Stimulated activated CD8-positive, alpha-beta memory T cell treated with anti-CD3 and anti-CD28 coated beads, Interleukin-15, amount 100 ng/mL, for 48 hours (primary cell): ENCODE measurements around the gene C1QTNF2.

Experiments
- DNase-seq, 2 donors: peaks; one replicate each; pipeline ENCODE4 v3.0.0-alpha.2; 2020; ENCODE audit warnings: low read depth in 2 of 2

C1QTNF2 gene

GRCh38 chr5:160369990-160370712 is at the start of gene C1QTNF2:
Gene C1QTNF2, minus strand, starts transcription at chr5:160370626. Its CDS starts 15,615 bp downstream, at chr5:160355011.
- no peak for DNase-seq

- no peak for DNase-seq
Measured at GRCh38 chr5:160420331-160420610, 49.8 kb upstream of the C1QTNF2 start.

GRCh38 chr5:160419458-160420330 is 49.3 kb upstream of the C1QTNF2 start:
- no peak for DNase-seq

- DNase-seq, result peak; percentile 89 to 92
Measured at GRCh38 chr5:160418561-160419457, 48.4 kb upstream of the C1QTNF2 start, which contains the start of gene SLU7. Gene SLU7, minus strand, starts transcription at chr5:160419081. Its CDS starts 3,787 bp downstream, at chr5:160415294.

GRCh38 chr5:160399402-160400353 is 29.3 kb upstream of the C1QTNF2 start, which contains the start of gene FAM200C:
Gene FAM200C, minus strand, starts transcription at chr5:160400054. Its CDS starts 4,564 bp downstream, at chr5:160395490.
- DNase-seq, result peak; percentile 63 to 66

GRCh38 chr5:160398806-160399205 is 28.4 kb upstream of the C1QTNF2 start:
- no peak for DNase-seq

- no peak for DNase-seq
Measured at GRCh38 chr5:160397492-160397891, 27.1 kb upstream of the C1QTNF2 start.

- no peak for DNase-seq
Measured at GRCh38 chr5:160395111-160395510, 24.7 kb upstream of the C1QTNF2 start.

GRCh38 chr5:160390787-160391696 is 20.6 kb upstream of the C1QTNF2 start:
- no peak for DNase-seq

- DNase-seq, result no peak
Measured at GRCh38 chr5:160387445-160387844, 17.0 kb upstream of the C1QTNF2 start.

GRCh38 chr5:160385496-160385895 is 15.1 kb upstream of the C1QTNF2 start:
- no peak for DNase-seq

GRCh38 chr5:160384681-160385080 is 14.3 kb upstream of the C1QTNF2 start:
- DNase-seq, result no peak

GRCh38 chr5:160382346-160382745 is 11.9 kb upstream of the C1QTNF2 start:
- no peak for DNase-seq

- DNase-seq, result no peak
Measured at GRCh38 chr5:160380041-160380440, 9.6 kb upstream of the C1QTNF2 start.

GRCh38 chr5:160379511-160379910 is 9.1 kb upstream of the C1QTNF2 start:
- DNase-seq, result no peak

GRCh38 chr5:160378330-160378729 is 7.9 kb upstream of the C1QTNF2 start:
- no peak for DNase-seq

- DNase-seq, result no peak
Measured at GRCh38 chr5:160377651-160378050, 7.2 kb upstream of the C1QTNF2 start.

GRCh38 chr5:160376416-160376815 is 6.0 kb upstream of the C1QTNF2 start:
- DNase-seq, result no peak

- DNase-seq, result no peak
Measured at GRCh38 chr5:160375701-160376100, 5.3 kb upstream of the C1QTNF2 start.

GRCh38 chr5:160375166-160375565 is 4.7 kb upstream of the C1QTNF2 start:
- no peak for DNase-seq
